Endothelial cell of umbilical vein (primary cell): ENCODE results near the gene PCARE. TPM values are rescaled to one million over a fixed set of nuclear protein-coding genes. Genes with fewer than 3 reads are reported as not detected.

Experiments used
- BruUV-seq: library from RNA; stranded (reverse); fragments of 400-500 nt; replicated peaks from 2 replicates; lab custom pipeline; 2021; lab: Mats Ljungman, UMichigan
- CTCF ChIA-PET: fragments of 300-600, 350-600 bp; sonication (Branson Sonifier 250); formaldehyde crosslinking; loops from one replicate; lab custom pipeline; 2021; ENCODE audit warnings: antibody characterized with exemption, inconsistent platforms; lab: Charles Lee
- POLR2A ChIA-PET: fragments of 300-600, 350-600 bp; sonication (Branson Sonifier 250); formaldehyde crosslinking; loops from one replicate; lab custom pipeline; 2021; ENCODE audit warnings: antibody characterized with exemption, inconsistent platforms; lab: Charles Lee
- DNase-seq: peaks from one replicate; pipeline ENCODE4 v3.0.0-alpha.2; 2011; ENCODE audit warnings: low read depth, low spot score
- FAIRE-seq: peaks from 2 replicates; lab custom pipeline; 2011; peaks lifted over from hg19 to GRCh38; lab: Jason Lieb, UNC
- H2AFZ ChIP-seq: 2 replicates; pipeline ENCODE4 v1.6.0; 2012; ENCODE audit warnings: low read depth, low read length, control low read depth, inconsistent platforms
- H3K27ac ChIP-seq: 2 replicates; pipeline ENCODE4 v1.5.1; 2011; ENCODE audit warnings: low read depth, mild to moderate bottlenecking, control low read depth, low read length, moderate library complexity; ENCODE audit not compliant: insufficient read depth
- H3K27me3 ChIP-seq, 2 experiments: 2 replicates each; pipeline versions ENCODE4 v1.6.0 to v1.6.1; 2011; ENCODE audit warnings: low read length in 2 of 2, mixed read lengths in 1 of 2; ENCODE audit not compliant: control insufficient read depth in 2 of 2, insufficient read depth in 2 of 2
- H3K36me3 ChIP-seq, 2 experiments: 2 replicates in 1 of 2; 3 replicates in 1 of 2; pipeline ENCODE4 v1.5.1; 2011; ENCODE audit warnings: low read length in 2 of 2, mild to moderate bottlenecking in 1 of 2, moderate library complexity in 1 of 2; ENCODE audit not compliant: control insufficient read depth in 2 of 2, insufficient read depth in 2 of 2; ENCODE audit errors: extremely low read depth in 1 of 2
- H3K4me1 ChIP-seq: 3 replicates; pipeline ENCODE4 v1.5.1; 2011; ENCODE audit warnings: mild to moderate bottlenecking, low read length; ENCODE audit not compliant: control insufficient read depth, insufficient read depth; ENCODE audit errors: extremely low read depth
- H3K4me2 ChIP-seq: 2 replicates; pipeline ENCODE4 v1.6.1; 2011; ENCODE audit warnings: low read length, control low read depth, mixed read lengths; ENCODE audit not compliant: insufficient read depth
- H3K4me3 ChIP-seq, 3 experiments: fragments of 200-600 bp in 1 of 3; sonication (generic), shearing (Covaris generic) in 1 of 3; replicated peaks in 1 of 3; 2 replicates each; pipeline ENCODE4 v1.5.1; 2011 to 2016; ENCODE audit warnings: control low read depth in 3 of 3, low read length in 3 of 3, mild to moderate bottlenecking in 2 of 3, inconsistent platforms in 1 of 3, low read depth in 1 of 3, moderate library complexity in 1 of 3; ENCODE audit not compliant: insufficient read depth in 1 of 3
- H3K79me2 ChIP-seq: 2 replicates; pipeline ENCODE4 v1.6.0; 2012; ENCODE audit warnings: low read length, inconsistent platforms; ENCODE audit not compliant: control insufficient read depth, insufficient read depth
- H3K9ac ChIP-seq: replicated peaks from 2 replicates; pipeline ENCODE3; 2011; ENCODE audit warnings: low read length, control low read depth; ENCODE audit not compliant: insufficient read depth; ENCODE audit errors: extremely low read depth
- H3K9me1 ChIP-seq: replicated peaks from 3 replicates; pipeline ENCODE4 v1.6.0; 2011; ENCODE audit warnings: mild to moderate bottlenecking, low read length; ENCODE audit not compliant: control insufficient read depth, insufficient read depth; ENCODE audit errors: extremely low read depth
- H3K9me3 ChIP-seq: replicated peaks from 2 replicates; pipeline ENCODE4 v1.5.1; 2012; ENCODE audit warnings: low read length, inconsistent platforms; ENCODE audit not compliant: control insufficient read depth, insufficient read depth
- H4K20me1 ChIP-seq: replicated peaks from 2 replicates; pipeline ENCODE3; 2011; ENCODE audit warnings: mild to moderate bottlenecking, low read length; ENCODE audit not compliant: control insufficient read depth, insufficient read depth; ENCODE audit errors: extremely low read depth
- EZH2 ChIP-seq: IDR thresholded peaks from 2 replicates; pipeline ENCODE4 v1.6.1; 2012; ENCODE audit warnings: borderline replicate concordance, low read depth, mild to moderate bottlenecking, moderate library complexity, low read length, inconsistent platforms; ENCODE audit not compliant: severe bottlenecking
- FOS ChIP-seq: IDR thresholded peaks from 2 replicates; pipeline ENCODE4 v1.6.1; 2011; ENCODE audit warnings: mild to moderate bottlenecking, low read length, moderate library complexity, borderline replicate concordance; ENCODE audit not compliant: insufficient read depth
- GATA2 ChIP-seq: IDR thresholded peaks from 2 replicates; pipeline ENCODE4 v1.7.0; 2011; ENCODE audit warnings: low read depth, mild to moderate bottlenecking, moderate library complexity, mixed read lengths, low read length; ENCODE audit not compliant: insufficient read length, insufficient read depth
- JUN ChIP-seq: IDR thresholded peaks from 2 replicates; pipeline ENCODE4 v1.6.1; 2011; ENCODE audit warnings: borderline replicate concordance, low read depth; ENCODE audit not compliant: insufficient read length, insufficient read depth
- MYC ChIP-seq: IDR thresholded peaks from one replicate; pipeline ENCODE4 v1.6.1; 2011; ENCODE audit warnings: mild to moderate bottlenecking, low read depth, low read length
- POLR2A ChIP-seq: IDR thresholded peaks from 2 replicates; pipeline ENCODE4 v1.6.1; 2012; ENCODE audit warnings: low read depth, mild to moderate bottlenecking, control low read depth, low read length
- POLR2AphosphoS5 ChIP-seq: IDR thresholded peaks from 2 replicates; pipeline ENCODE4 v1.6.1; 2012; ENCODE audit warnings: low read depth, mild to moderate bottlenecking, control low read depth, low read length, moderate library complexity; ENCODE audit not compliant: insufficient read depth
- dilution Hi-C: fragments of 300-500 bp; cut with MboI; formaldehyde crosslinking; loops from one replicate; pipeline ENCODE4 v1.15.0; 2019; ENCODE audit warnings: low sequenced_read_pairs; ENCODE audit not compliant: extremely low pct_ligation_motif_present
- intact Hi-C: fragments of 100-400 bp; cut with micrococcal nuclease; formaldehyde crosslinking; loops from one replicate; pipeline ENCODE4 v1.10.0; 2022
- polyA plus RNA-seq, 4 experiments: library from polyadenylated mRNA; depleted of rRNA in 3 of 4; stranded (reverse) in 3 of 4; unstranded in 1 of 4; fragments of >200 nt; gene quantifications; 2 replicates each; pipeline versions ENCODE4 v1.2.1 to v1.2.3, GENCODE V29; 2011 to 2012; ENCODE audit warnings: missing spikeins in 1 of 4
- total RNA-seq: library from RNA; stranded (reverse); gene quantifications from 2 replicates; pipeline ENCODE4 v1.2.3, GENCODE V29; 2021
- TF ChIP-seq, protein P1 (sequence below), 2 donors: IDR thresholded peaks; 1 replicate in 1 of 2; 2 replicates in 1 of 2; pipeline ENCODE4 v1.5.1; 2011; ENCODE audit warnings: low read length in 2 of 2, mild to moderate bottlenecking in 2 of 2, moderate library complexity in 2 of 2, control low read depth in 1 of 2, inconsistent platforms in 1 of 2, low read depth in 1 of 2; ENCODE audit not compliant: insufficient read depth in 1 of 2; ENCODE audit errors: extremely low read depth in 1 of 2
- TF ChIP-seq, protein P2 (sequence below): IDR thresholded peaks from 2 replicates; pipeline ENCODE4 v1.6.1; 2011; ENCODE audit not compliant: insufficient read depth, insufficient read length

The PCARE gene
- total and polyA plus RNA-seq, 2 donors (not counting 3 experiments of a cell fraction or from before 2014, with no cell fraction given), result not detected

DNA sequence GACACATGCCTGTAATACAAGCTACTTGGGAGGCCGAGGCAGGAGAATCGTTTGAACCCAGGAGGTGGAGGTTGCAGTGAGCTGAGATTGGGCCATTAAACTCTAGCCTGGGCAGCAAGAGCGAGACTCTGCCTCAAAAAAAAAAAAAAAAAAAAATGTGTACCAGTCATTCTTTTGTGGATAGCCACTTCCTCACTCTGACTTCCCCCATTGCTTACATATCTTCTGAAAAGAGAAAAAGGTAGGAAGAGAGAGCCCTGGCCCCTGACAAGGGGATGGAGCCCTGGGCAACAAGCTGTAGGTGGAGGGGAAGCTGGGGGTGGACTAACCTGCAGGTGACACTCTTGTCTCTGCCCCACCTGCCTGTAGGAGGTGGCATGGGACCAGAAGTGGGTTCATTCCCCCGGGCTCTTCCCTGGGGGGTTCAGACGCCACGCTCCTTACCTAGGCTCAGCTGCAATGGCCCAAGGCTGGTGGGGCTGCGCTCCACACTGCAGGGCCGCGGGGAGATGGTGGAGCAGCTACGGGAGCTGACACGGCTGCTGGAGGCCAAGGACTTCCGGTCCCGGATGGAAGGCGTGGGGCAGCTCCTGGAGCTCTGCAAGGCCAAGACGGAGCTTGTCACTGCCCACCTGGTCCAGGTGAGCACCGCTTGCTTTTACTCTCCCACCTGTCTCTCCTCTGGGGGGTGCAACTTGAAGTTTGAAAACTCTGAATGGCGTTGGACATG lies 39.1 kb downstream of the PCARE start:
- H3K4me1 ChIP-seq, result no peaks in the 10 kb centered on the region
- TF ChIP-seq, protein P1, sequence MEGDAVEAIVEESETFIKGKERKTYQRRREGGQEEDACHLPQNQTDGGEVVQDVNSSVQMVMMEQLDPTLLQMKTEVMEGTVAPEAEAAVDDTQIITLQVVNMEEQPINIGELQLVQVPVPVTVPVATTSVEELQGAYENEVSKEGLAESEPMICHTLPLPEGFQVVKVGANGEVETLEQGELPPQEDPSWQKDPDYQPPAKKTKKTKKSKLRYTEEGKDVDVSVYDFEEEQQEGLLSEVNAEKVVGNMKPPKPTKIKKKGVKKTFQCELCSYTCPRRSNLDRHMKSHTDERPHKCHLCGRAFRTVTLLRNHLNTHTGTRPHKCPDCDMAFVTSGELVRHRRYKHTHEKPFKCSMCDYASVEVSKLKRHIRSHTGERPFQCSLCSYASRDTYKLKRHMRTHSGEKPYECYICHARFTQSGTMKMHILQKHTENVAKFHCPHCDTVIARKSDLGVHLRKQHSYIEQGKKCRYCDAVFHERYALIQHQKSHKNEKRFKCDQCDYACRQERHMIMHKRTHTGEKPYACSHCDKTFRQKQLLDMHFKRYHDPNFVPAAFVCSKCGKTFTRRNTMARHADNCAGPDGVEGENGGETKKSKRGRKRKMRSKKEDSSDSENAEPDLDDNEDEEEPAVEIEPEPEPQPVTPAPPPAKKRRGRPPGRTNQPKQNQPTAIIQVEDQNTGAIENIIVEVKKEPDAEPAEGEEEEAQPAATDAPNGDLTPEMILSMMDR (IDR thresholded peaks at IDR 0.05; ENCODE audit: extremely low read depth in 1 of 2, insufficient read depth in 1 of 2, low read depth in 1 of 2, low read length in 2 of 2), result no peak
- no peak for DNase-seq
- H3K36me3 ChIP-seq, result no peaks in the 10 kb centered on the region
- H3K4me2 ChIP-seq, result no peak overlapping the region
- CTCF ChIA-PET, result interaction anchor here (0.9 to 1.0 kb wide), 2 partner anchors 10 to 40 kb away, joined by 3 to 4 read pairs; no protein-coding TSS in a partner anchor
- intact Hi-C loops (no loop called here), dilution Hi-C loops (no loop called here)
- no peaks in the 10 kb centered on the region for H3K79me2 ChIP-seq
- no peak overlapping the region for H3K27ac ChIP-seq
- H3K9me3 ChIP-seq, result no peaks in the 10 kb centered on the region
- POLR2A ChIA-PET, result interaction anchor here (0.6 kb wide), 1 partner anchor 14 kb away, joined by 4 read pairs; no protein-coding TSS in a partner anchor
- BruUV-seq, result no TSS peak
- no peak overlapping the region for H3K9ac ChIP-seq
- no peak overlapping the region for H3K4me3 ChIP-seq
- H3K9me1 ChIP-seq, result no peaks in the 10 kb centered on the region
- H4K20me1 ChIP-seq, result no peaks in the 10 kb centered on the region
- H3K27me3 ChIP-seq, result peaks cover 0 to 1% of the 10 kb centered on the region in 2 experiments
- H2AFZ ChIP-seq, result no peak overlapping the region
- FAIRE-seq, result no peak

DNA sequence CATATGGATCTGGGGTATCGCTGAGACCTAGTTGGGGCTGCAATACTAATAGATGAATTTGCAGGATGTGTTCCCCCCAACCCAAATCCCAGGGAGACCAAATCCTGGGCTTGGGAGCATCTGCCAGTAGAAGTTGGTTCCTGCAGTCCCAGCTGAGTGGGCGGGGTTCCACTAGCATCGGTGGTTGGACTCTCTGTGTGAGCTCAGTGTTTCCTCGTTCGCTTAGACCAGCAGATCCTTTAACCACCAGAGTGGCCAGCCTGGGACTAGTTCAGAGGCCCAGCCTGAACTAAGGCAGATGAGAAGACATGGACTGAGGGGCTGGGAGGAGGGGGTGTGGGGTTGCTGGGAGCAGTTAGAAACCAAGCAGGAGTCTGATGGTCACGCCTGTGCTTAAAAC lies 40.7 kb downstream of the PCARE start:
- intact Hi-C loops (no loop called here), dilution Hi-C loops (no loop called here)
- Histone ChIP-seq H3K9ac (no peak overlapping the region), H3K27ac (no peak overlapping the region), H4K20me1 (no peaks in the 10 kb centered on the region), H3K27me3 (peaks cover 0 to 1% of the 10 kb centered on the region in 2 experiments), H3K9me3 (no peaks in the 10 kb centered on the region), H3K4me2 (no peak overlapping the region), H3K4me1 (no peaks in the 10 kb centered on the region), H2AFZ (no peak overlapping the region), H3K4me3 (no peak overlapping the region), H3K79me2 (no peaks in the 10 kb centered on the region), H3K36me3 (no peaks in the 10 kb centered on the region), H3K9me1 (no peaks in the 10 kb centered on the region)
- ChIA-PET POLR2A (no interaction called here), CTCF (no interaction called here)
- DNase-seq, result no peak
- BruUV-seq, result no TSS peak
- TF ChIP-seq MYC (no peak), POLR2AphosphoS5 (no peak), EZH2 (no peak), GATA2 (no peak), JUN (no peak), FOS (no peak), POLR2A (no peak)
- TF ChIP-seq, protein P1 (IDR thresholded peaks at IDR 0.05; ENCODE audit: extremely low read depth in 1 of 2, insufficient read depth in 1 of 2, low read depth in 1 of 2, low read length in 2 of 2), result no peak
- TF ChIP-seq, protein P2, sequence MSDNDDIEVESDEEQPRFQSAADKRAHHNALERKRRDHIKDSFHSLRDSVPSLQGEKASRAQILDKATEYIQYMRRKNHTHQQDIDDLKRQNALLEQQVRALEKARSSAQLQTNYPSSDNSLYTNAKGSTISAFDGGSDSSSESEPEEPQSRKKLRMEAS, result no peak
- FAIRE-seq, result no peak
